ENCODE data around the gene HPN. TPM values are rescaled to one million over a fixed set of nuclear protein-coding genes. Genes with fewer than 3 reads are reported as not detected.

The HPN gene
- total and polyA plus RNA-seq, 2 of the 13 experiments (the other 11 are each of a cell fraction or from before 2014, with no cell fraction given) = 46.7 to 261 TPM

DNA sequence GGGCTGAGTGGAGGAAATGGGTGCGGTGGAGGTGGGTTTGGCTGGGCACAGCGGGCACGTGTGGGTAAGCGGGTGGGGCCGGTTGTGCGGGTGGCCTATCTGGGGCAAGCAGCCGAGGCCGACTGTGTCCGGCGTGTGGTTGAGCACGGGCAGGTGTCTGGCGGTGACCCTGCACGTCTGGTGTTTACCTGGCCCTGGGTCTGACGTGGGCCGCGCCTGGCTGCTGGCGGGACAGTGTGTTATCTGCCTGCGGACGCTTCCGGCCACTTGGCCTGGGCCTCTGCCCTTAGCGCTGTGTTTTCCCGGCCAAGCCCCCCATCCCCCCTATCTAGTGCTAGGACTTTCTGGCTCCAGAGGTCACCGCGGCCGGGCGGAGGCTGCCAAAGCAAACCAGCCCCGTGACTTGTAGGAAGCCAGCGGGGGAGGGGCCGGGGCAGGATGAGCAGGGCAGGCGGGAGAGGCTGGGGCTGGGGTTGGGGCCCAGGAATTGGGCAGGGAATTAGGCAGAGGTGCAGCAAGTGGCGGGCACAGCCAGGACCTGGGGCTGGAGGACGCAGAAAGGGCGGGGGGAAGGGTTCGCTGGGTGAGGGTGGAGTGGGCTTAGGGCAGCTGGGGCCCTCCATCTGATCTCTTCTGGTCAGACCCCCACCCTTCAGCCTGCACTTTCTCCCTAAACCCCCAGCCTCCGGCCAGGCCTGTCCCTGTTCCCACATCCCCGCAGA, 534 bp upstream of the HPN start (continued):
- TF ChIP-seq, protein P1, sequence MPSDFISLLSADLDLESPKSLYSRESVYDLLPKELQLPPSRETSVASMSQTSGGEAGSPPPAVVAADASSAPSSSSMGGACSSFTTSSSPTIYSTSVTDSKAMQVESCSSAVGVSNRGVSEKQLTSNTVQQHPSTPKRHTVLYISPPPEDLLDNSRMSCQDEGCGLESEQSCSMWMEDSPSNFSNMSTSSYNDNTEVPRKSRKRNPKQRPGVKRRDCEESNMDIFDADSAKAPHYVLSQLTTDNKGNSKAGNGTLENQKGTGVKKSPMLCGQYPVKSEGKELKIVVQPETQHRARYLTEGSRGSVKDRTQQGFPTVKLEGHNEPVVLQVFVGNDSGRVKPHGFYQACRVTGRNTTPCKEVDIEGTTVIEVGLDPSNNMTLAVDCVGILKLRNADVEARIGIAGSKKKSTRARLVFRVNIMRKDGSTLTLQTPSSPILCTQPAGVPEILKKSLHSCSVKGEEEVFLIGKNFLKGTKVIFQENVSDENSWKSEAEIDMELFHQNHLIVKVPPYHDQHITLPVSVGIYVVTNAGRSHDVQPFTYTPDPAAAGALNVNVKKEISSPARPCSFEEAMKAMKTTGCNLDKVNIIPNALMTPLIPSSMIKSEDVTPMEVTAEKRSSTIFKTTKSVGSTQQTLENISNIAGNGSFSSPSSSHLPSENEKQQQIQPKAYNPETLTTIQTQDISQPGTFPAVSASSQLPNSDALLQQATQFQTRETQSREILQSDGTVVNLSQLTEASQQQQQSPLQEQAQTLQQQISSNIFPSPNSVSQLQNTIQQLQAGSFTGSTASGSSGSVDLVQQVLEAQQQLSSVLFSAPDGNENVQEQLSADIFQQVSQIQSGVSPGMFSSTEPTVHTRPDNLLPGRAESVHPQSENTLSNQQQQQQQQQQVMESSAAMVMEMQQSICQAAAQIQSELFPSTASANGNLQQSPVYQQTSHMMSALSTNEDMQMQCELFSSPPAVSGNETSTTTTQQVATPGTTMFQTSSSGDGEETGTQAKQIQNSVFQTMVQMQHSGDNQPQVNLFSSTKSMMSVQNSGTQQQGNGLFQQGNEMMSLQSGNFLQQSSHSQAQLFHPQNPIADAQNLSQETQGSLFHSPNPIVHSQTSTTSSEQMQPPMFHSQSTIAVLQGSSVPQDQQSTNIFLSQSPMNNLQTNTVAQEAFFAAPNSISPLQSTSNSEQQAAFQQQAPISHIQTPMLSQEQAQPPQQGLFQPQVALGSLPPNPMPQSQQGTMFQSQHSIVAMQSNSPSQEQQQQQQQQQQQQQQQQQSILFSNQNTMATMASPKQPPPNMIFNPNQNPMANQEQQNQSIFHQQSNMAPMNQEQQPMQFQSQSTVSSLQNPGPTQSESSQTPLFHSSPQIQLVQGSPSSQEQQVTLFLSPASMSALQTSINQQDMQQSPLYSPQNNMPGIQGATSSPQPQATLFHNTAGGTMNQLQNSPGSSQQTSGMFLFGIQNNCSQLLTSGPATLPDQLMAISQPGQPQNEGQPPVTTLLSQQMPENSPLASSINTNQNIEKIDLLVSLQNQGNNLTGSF (CRISPR knock-in tag; IDR thresholded peaks at IDR 0.05) = no peak
- TF ChIP-seq FOXO1 (CRISPR knock-in tag; IDR thresholded peaks at IDR 0.05) (peak; percentile 98), MEIS1 (CRISPR knock-in tag; IDR thresholded peaks at IDR 0.05; ENCODE audit: borderline replicate concordance) (peak; percentile 89; the same call in 1 of the 2 replicates), ZNF720 (CRISPR knock-in tag; IDR thresholded peaks at IDR 0.05) (no peak), RXRB (CRISPR knock-in tag; IDR thresholded peaks at IDR 0.05; ENCODE audit: borderline replicate concordance) (peak; percentile 97), ZNF362 (CRISPR knock-in tag; IDR thresholded peaks at IDR 0.05; ENCODE audit: borderline replicate concordance) (no peak; the same call in 1 of the 2 replicates), CHD2 (IDR thresholded peaks at IDR 0.05; ENCODE audit: low read depth, low read length) (peak; percentile 50; the same call in 1 of the 2 replicates), CENPT (CRISPR knock-in tag; IDR thresholded peaks at IDR 0.05; ENCODE audit: low read depth) (0 out of 2 replicates have a peak, but pooled peaks have one; percentile 60), YY1 (IDR thresholded peaks at IDR 0.05; ENCODE audit: insufficient read depth, insufficient replicate concordance, low read depth, low read length) (no peak), CBX5 (CRISPR knock-in tag; IDR thresholded peaks at IDR 0.05; ENCODE audit: borderline replicate concordance) (peak; percentile 35; the same call in 1 of the 2 replicates), POLR2AphosphoS5 (IDR thresholded peaks at IDR 0.05; ENCODE audit: low read depth, low read length) (peak; percentile 82), RNF2 (conservative IDR thresholded peaks at IDR 0.05; ENCODE audit: low read depth) (no peak), ZNF567 (CRISPR knock-in tag; IDR thresholded peaks at IDR 0.05; ENCODE audit: borderline replicate concordance) (no peak), ELK4 (CRISPR knock-in tag; IDR thresholded peaks at IDR 0.05; ENCODE audit: borderline replicate concordance) (no peak), ZNF383 (CRISPR knock-in tag; IDR thresholded peaks at IDR 0.05; ENCODE audit: borderline replicate concordance) (no peak), MYC (CRISPR knock-in tag; IDR thresholded peaks at IDR 0.05; ENCODE audit: borderline replicate concordance) (peak; percentile 89), SRF (IDR thresholded peaks at IDR 0.05; ENCODE audit: low read depth, low read length) (no peak), ZNF343 (CRISPR knock-in tag; IDR thresholded peaks at IDR 0.05) (no peak), ZNF775 (CRISPR knock-in tag; IDR thresholded peaks at IDR 0.05; ENCODE audit: borderline replicate concordance) (no peak), MLX (CRISPR knock-in tag; IDR thresholded peaks at IDR 0.05) (peak; percentile 86), TOE1 (CRISPR knock-in tag; IDR thresholded peaks at IDR 0.05) (no peak; the same call in 1 of the 2 replicates), MED1 (CRISPR knock-in tag; IDR thresholded peaks at IDR 0.05) (peak; percentile 99)
